GM18858 (cell line): ENCODE data around the gene STBD1.
"Not testable (repeated sequence)": the region's sequence is repeated elsewhere in the genome, so short reads cannot be mapped to it uniquely, and the experiment has no call there.

ENCODE experiments used
- ATAC-seq: cut with Tn5 transposase; IDR thresholded peaks from one replicate; pipeline ENCODE4 v1.9.1; 2021; ENCODE audit not compliant: unreplicated experiment

Gene STBD1

GRCh38 chr4:76282941-76283689 lies 23.4 kb upstream of the STBD1 start:
- ATAC-seq = no peak

- ATAC-seq = no peak
These were observed 22.6 kb upstream of the STBD1 start for GRCh38 chr4:76283900-76284299.

GRCh38 chr4:76287811-76288210 lies 18.7 kb upstream of the STBD1 start:
- not testable (repeated sequence) for ATAC-seq

- no peak for ATAC-seq
These were observed 13.8 kb upstream of the STBD1 start for GRCh38 chr4:76292730-76293129.

GRCh38 chr4:76293772-76294171 lies 12.8 kb upstream of the STBD1 start:
- ATAC-seq = no peak

GRCh38 chr4:76296286-76296820 lies 10.2 kb upstream of the STBD1 start:
- no peak for ATAC-seq

GRCh38 chr4:76298227-76298626 lies 8.3 kb upstream of the STBD1 start:
- no peak for ATAC-seq

- no peak for ATAC-seq
These were observed 6.5 kb upstream of the STBD1 start for GRCh38 chr4:76300012-76300411.

- peak; percentile 99 for ATAC-seq
These were observed 5.3 kb upstream of the STBD1 start for GRCh38 chr4:76301068-76301774.

- ATAC-seq = no peak
These were observed 4.8 kb upstream of the STBD1 start for GRCh38 chr4:76301775-76302162.

- no peak for ATAC-seq
These were observed 3.6 kb upstream of the STBD1 start for GRCh38 chr4:76302826-76303438.

GRCh38 chr4:76305033-76305687 lies 1.4 kb upstream of the STBD1 start:
- no peak for ATAC-seq

- no peak for ATAC-seq
These were observed 538 bp downstream of the STBD1 start for GRCh38 chr4:76306882-76307659.

- no peak for ATAC-seq
These were observed 1.1 kb downstream of the STBD1 start for GRCh38 chr4:76307660-76308014.

GRCh38 chr4:76308548-76308947 lies 2.0 kb downstream of the STBD1 start:
- no peak for ATAC-seq

- ATAC-seq = no peak
These were observed 3.5 kb downstream of the STBD1 start for GRCh38 chr4:76309939-76310550.

GRCh38 chr4:76310683-76311082 lies 4.2 kb downstream of the STBD1 start:
- ATAC-seq = no peak

GRCh38 chr4:76311896-76312331 lies 5.4 kb downstream of the STBD1 start:
- no peak for ATAC-seq

- ATAC-seq = no peak
These were observed 5.9 kb downstream of the STBD1 start for GRCh38 chr4:76312457-76312856.

GRCh38 chr4:76313547-76313946 lies 7.0 kb downstream of the STBD1 start:
- no peak for ATAC-seq
